Inferior parietal cortex (tissue), 1 donor: Measurements from ENCODE around the gene COL4A2.
"Not testable (repeated sequence)": the region's sequence is repeated elsewhere in the genome, so short reads cannot be mapped to it uniquely, and the experiment has no call there.

Experiments
- DNase-seq: peaks from one replicate; pipeline ENCODE4 v3.0.0-alpha.2; 2016; ENCODE audit errors: extremely low spot score

Gene COL4A2

DNA sequence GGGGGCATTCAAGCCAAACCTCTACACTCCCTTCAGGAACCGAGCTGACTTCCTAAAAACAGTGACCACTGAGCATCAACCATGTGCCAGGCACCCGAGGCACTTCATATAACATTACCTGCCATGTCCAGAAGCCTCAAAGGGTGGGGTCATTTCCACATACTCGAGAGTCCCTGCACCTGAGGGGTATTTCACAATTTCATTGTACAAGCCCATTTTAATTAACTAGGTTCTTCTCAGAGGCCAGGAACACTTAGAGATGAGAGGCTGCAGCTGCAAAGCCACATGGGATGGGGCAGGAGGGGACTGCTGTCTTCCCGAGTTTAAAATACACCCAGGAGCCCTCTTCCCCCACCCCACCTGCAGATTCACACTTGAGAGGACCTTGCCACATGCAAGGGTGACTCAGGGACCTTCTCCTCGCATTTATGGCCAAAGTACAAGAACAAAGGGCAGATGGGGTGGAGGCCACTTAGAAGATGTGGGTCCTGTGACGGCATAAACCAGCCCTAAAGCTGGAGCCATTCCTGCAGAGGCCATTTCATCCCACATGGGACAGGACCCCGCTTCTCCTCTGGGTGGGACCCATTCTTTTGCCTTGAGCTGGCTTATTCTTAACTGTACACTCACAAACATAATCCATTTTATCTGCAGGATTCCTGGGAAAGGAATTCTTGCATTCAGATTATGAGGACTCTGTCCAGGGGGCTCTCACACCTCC is 210.6 kb downstream of the COL4A2 start:
- no peak for DNase-seq

DNA sequence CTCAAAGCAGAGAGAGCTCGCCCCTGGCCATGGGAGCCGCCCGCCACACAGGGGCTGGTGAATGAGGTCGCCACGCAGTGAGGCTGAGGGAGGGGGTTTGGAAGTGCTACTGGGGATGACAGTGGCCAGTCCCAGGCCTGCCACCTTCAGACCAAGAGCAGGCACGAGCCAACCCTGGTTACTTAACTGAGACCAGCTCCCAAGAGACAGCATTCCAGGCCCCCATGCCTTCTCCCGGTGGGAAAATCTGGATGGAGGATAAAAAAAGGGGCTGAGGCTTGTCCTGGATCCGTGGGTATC is 211.1 kb downstream of the COL4A2 start:
- no peak for DNase-seq

DNA sequence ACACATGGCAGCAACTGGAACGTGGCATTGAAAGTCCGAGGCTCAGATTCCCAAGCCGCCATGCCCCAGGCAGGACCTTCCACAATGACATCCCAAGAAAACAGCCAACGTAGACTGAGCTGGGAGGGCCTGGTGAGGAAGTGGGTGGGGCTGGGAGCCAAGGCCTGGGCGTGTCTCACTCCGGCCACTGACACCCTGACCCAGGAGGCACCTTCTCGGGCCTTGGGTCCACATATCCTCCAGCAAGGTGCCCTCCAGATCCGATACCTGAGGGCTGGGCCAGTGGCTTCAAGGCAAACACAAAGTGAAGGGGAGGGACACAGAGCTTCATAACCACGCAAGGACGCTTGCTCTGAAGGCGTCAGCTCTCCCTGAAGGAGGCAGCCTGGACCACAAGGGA is 211.5 kb downstream of the COL4A2 start:
- DNase-seq = no peak

DNA sequence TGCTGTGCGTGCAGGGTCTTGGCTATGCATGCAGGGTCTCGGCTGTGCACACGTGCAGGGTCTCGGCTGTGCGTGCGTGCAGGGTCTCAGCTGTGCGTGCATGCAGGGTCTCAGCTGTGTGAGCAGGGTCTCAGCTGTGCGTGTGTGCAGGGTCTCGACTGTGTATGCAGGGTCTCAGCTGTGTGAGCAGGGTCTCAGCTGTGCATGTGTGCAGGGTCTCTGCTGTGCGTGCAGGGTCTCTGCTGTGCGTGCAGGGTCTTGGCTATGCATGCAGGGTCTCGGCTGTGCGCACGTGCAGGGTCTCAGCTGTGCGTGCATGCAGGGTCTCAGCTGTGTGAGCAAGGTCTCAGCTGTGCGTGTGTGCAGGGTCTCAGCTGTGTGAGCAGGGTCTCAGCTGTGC is 212.0 kb downstream of the COL4A2 start:
- DNase-seq = no peak

DNA sequence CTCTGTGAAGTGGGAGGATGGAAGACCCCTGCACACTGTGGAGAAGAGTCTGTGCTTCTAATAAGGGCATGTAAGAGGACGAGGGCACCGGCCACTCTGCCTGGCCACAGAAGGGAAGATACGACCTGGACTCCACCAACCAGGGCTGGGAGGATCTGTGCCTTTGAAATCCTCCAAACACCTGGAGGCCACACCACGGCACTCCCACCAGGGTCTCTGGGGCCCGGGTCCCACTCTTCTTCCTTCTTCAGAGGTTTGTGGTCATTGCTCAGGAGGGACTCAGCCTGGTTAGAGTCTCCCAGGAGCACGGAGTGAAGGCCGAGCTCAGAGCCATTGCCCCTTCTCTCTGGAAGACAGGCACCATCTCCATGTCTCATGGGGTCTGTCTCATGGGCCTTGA is 212.4 kb downstream of the COL4A2 start:
- no peak for DNase-seq

DNA sequence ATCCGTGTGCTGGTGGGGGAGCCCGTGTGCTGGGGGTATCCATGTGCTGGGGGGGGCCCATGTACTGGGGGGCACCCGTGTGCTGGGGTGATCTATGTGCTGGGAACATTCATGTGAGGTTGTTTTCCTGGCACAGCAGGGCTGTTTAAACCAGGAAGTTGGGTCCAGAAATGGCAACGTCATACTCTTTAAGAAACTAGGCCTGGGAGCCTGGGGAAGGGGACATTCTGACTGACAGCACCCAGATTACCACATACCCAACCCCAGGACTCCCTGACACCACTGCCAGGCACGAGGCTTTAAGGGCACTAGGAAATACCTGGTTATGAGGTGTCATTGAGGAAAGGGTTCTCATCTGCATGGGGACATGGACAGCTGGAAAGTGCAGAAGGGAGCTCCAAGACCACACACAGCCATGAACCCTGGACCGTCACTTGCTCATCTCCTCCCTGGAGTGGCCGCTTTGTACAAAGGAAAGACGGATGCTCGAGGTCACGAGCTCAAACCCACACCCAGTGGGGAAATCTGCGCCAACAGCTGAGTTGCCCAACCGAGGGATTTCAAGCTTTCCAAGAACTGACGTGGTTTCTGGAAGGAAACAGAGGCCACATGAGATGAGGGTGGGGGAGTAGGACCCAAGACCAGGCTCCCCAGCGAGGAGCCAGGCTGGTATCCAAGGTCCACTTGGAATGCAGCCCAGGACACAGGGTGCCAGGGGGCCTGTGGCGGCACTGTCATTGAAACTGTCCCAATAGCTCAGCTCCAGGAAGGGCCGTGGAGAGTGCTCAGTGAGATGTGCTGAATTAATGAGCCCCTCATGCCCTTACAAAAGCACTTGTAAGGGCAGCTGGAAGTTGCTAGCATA is 213.6 kb downstream of the COL4A2 start:
- peak; percentile 44 for DNase-seq

DNA sequence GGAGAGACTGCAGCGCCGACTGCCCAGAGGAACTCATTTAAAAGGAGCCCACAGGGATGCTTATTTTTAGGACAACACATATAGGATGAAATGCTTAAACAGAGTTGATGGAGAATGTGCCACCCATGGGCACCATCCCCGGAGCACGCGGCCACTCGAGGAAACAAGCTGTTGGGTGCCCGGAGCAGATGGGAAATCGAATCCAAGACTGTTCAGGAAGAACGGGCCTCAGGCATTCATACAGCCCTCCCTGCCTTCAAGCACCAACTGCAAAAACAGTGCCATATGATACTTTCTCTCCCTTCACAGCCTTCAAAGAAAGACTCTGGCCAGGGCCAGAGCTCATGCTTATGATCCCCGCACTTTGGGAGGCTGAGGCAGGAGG is 214.2 kb downstream of the COL4A2 start:
- DNase-seq = no peak

DNA sequence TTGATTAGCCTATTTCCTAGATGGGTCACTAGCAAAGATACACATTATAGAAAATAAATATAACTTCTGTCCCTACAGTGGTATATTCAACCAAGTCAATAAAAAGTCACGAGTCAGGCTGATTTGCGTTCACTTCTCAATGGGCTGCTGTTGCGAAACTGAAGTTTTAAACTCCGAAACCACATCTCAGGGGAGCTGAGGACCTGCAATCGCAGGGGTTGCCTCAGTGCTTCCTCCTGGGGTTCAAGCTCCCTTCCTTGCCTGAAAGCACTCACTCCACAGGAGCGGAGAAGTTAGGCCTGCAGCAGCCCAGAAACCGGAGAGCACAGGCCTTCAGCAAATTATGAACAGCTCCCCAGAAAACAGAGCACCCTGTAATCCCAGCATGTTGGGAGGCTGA is 214.9 kb downstream of the COL4A2 start:
- no peak for DNase-seq

DNA sequence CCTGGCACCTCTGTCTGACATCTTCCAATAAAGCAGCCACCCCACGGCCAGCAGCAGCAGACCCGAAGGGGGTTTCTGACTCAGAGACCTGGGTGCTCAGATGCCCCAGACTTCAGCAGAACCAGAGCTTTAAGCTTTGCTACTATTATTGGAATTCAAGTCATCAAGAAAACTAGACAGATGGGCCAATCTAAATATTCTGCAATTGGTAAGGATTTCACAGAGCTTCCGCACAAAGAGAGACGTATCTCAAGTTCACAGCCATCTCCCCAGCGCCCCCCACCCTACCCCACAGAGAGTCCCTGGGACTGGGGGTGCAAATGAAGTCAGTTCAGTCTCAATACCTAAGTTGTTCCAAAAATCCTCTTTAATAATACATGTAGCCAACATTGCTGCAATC is 215.6 kb downstream of the COL4A2 start:
- DNase-seq = no peak

DNA sequence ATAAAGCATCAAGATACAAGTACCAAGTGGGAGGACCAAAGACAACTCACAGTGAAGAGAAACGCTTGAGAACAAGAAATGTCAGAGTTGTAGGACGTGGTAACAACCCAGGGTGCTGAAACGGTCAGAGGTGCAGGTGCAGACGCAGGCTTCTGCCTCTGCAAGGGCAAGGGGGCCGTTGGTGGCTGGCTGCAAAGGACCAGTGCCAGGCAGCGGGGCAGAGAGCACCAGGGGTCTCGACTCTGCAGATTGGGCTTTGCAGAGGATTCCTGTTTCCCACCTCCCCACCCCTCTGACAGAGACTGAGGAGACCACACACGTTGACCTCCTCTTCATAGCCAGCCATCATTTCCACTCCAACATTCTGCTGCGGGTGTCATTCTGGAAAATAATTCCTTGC is 216.1 kb downstream of the COL4A2 start:
- no peak for DNase-seq

DNA sequence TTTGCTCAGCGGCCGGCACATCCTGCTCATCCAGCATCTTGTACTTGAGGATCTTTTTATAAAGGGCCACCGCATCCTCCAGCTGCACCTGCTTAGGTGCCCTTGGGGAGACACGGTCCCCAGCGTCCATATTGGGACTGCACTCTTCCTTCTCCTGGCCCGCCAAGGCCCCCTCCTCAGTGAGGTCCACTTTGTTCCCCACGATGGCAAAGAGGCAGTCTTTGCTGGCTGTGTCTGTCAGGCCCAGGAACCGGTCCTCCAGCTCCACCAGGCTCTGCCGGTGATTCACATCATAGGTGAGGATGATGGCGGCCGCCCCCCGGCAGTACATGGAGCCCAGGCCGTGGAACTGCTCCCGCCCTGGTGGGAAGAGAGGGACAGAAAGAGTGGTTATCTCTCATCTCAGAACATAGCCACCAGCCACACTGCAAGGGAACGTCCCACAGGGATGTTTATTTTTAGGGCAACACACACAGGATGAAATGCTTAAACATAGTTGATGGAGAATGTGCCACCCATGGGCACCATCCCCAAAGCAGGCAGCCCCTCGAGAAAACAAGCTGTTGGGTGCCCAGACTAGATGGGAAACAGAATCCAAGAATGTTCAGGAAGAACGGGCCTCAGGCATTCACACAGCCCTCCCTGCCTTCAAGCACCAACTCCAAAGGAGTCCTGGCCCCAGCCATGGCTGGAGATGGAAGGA is 216.9 kb downstream of the COL4A2 start:
- DNase-seq = no peak

DNA sequence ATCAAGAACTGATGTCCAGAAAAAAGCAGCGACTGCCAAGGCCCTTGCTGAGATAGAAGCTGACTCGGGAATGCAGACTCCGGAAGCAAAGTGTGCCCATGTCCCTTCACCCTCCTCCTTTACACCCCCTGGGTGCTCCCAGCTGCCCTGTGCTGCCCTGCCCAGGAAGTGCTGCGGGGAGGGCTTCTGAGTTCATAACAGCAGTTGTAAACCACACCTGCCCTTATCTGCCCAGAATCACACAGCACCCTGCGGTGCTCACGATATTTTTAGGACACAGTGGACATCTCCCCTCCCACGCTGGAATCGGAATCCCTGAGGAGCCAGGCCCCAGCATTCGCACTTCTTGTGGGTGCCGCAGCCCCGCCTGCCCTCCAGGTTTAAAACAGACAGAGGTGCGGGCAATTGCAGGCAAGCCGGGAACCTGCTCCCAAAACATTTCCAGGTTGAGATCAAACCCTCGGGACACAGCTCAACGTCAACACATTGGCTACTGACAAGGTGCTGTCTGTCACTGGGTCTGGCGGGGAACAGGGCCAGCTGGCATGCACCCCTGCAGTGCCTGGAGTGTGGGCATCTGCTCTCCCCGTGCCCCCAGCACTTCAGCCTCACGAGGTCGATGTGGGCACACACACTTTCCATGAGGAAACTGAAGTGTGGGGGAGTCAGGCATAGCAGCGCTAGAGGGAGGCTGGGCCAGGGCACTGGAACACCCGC is 217.6 kb downstream of the COL4A2 start:
- DNase-seq = no peak

DNA sequence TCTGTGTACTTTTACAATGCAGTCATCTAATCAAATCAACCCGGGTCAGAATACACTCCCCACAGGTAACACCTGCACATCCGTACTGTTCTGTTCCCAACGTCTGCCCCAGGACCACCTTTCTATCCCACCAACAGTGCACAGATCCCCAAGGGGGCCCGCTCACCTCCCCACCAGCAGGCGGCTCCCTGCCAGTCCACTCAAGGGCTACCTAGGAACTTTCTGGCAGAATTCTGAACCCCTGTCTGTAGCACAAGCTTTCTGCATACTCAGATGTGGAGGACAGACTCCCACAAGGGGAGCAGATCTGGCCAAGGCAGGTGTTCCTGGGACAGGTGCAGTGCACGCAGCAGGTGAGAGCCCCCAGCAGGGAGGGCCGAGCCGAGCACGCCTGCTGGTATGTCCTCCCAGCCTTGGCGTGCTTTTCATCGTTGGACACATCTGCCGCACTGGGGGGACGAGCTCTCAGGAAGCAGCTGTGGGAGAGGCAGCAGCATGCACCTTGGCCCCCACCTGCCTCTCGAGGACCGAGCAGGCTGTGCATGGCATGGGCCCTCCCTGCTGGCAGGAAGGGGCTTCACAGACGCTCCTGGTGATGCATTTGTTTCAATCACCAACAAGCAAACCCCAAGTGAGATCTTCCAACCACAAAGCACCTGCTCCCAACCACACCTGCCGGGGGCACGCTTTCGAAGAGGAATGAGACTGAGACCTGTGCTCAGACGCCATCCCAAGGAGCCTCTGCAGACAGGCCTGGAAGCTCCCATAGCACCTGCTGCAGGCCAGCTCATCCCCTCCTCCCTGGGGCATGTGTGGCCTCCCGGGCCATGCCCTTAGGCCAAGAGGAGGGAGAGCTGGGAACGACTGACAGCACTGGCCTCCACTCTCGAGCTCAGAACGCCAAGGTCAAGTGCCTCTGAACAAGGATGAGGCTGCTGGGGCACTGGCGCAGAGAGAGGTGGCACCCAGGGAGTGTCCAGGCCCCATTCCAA is 218.5 kb downstream of the COL4A2 start:
- no peak for DNase-seq

DNA sequence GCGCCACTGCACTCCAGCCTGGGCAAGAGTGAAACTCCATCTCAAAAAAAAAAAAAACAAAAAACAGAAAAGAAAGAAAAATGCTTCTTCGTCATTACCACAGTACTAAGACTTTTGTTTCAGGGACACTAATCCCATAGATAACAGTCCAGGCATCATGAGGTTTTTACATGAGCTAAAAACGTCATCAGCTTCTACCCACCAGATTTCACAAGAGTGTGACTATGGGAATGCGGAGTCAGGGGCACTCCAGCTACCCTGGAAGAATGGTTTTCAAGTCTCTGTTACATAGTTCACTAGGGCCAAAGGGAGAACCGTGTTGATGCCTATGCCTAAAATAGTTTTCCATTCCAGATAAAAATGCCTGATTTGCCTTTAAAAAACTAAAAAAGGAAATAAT is 221.3 kb downstream of the COL4A2 start:
- no peak for DNase-seq

DNA sequence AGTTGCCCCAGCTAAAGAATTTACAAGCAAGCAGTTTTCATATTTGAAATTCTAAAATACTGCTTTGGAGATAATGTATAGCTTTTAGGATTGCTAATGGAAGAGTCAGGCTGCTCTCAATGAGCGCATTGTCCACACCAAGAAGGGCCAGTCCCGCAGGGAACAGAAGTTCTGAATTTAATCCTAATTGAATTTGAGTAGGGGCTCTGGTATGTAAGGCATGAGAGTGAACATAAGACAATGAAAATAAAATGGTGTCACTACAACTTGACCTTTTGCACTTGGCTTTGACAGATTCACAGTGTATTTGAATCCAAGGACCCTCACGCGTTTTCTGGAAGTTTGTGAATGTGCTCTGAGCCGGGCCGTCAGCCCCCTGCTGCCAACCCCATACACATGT is 221.8 kb downstream of the COL4A2 start:
- no peak for DNase-seq

DNA sequence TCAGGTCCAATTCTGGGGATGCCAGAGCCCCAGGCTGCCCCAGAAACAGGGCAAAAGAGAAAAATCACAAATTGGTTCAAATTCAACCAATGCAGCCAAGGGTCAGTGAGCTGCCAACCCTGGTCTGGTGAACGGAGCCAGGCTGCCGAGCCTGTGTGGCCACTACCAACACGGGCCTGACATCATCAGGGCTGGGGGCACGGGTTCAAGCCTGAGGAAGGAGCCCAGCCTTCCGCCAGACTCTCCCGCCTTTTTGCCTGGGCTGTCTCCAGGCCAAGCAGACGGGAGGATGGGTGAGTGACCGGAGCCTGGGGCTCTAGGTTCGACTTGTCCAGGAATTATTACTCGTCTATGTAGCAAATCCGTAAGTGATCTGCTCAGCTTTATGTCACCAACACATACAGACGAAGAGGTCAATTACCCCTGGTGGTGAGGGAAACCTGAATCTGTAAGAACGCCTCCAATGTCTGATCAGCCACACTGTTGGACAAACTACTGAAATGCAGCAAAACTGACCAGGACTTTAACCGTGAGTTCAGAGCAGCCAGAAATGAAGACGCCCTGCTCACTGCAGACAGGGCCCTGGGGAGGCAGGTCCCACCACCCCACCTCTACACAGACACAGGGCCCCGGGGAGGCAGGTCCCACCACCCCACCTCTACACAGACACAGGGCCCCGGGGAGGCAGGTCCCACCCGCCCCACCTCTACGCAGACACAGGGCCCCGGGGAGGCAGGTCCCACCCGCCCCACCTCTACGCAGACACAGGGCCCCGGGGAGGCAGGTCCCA is 222.6 kb downstream of the COL4A2 start:
- no peak for DNase-seq

DNA sequence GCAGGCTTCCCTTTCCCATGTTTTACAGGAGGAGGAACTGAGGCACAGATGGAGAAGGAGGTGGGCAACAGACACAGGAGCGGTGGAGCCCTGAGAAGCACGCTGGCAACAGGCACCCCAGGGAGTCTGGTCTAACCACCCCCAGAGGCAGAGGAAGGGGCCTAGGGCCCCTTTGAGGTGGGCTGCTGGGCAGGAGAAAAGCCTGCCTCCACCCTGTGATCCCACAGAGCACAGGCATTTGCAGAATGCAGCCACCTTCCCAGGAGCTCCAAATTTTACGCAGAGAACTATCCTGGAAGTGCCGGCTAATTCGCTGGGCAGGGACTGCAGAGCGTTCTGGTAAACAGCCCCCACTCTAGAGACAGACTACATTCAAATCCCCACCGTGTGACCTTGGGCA is 224.0 kb downstream of the COL4A2 start:
- no peak for DNase-seq

DNA sequence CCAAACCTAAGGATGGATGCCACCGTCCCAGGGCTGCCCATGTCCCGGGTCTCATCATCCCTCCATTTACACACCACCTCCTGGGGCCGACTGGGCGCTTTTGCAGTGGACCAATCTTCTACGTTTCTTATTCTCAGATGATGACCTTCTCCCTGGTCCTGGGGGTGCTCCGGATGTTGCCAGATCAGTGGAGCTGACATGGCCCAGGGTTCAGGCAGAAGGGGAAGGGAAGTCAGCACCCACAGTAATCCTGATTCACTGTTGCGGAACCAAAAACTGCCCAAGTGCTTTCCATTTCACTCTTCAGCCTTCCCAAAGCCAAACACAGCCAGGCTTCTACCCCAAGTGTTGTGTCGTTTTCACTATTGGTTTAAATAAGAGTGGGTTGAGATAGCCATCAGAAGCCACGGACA is 224.6 kb downstream of the COL4A2 start:
- no peak for DNase-seq

DNA sequence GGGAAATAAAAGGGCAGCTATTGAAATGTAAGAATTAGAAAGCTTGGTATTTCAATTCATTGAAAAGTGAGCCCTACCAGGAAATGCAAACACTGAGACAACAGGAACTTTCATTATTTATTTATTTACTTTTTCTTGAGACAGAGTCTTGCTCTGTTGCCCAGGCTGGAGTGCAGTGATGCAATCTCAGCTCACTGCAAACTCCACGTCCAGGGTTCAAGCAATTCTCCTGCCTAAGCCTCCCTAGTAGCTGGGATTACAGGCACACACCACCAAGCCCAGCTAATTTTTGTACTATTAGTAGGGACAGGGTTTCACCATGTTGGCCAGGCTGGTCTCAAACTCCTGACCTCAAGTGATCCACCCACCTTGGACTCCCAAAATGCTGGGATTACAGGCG is 225.2 kb downstream of the COL4A2 start:
- not testable (repeated sequence) for DNase-seq
